IMR-90 (cell line): Measurements from ENCODE around the gene COLQ. TPM values are rescaled to one million over a fixed set of nuclear protein-coding genes. Genes with fewer than 3 reads are reported as not detected.

ENCODE experiments used
- ATAC-seq: fragments of 200-7000 bp; cut with Tn5 transposase; 2 replicates; pipeline ENCODE4 v1.9.1; 2020; ENCODE audit warnings: low read depth, mild to moderate bottlenecking, moderate library complexity
- BruUV-seq: library from RNA; stranded (reverse); fragments of 400-500 nt; replicated peaks from 2 replicates; lab custom pipeline; 2021; lab: Mats Ljungman, UMichigan
- CTCF ChIA-PET: fragments of 300-600 bp; formaldehyde crosslinking; extraction: SDS; loops from one replicate; lab custom pipeline; 2021; ENCODE audit warnings: antibody characterized with exemption; lab: Yijun Ruan, JAX
- POLR2A ChIA-PET: fragments of 300-600 bp; sonication (Branson Sonifier 250); formaldehyde crosslinking; loops from one replicate; lab custom pipeline; 2022; ENCODE audit warnings: antibody characterized with exemption; ENCODE audit not compliant: unreplicated experiment; lab: Charles Lee
- DNase-seq: peaks from one replicate; pipeline ENCODE4 v3.0.0; 2013
- H2AFZ ChIP-seq: replicated peaks from 2 replicates; pipeline ENCODE3; 2013; ENCODE audit warnings: low read length, mild to moderate bottlenecking; ENCODE audit not compliant: poor library complexity
- H2AK5ac ChIP-seq: 2 replicates; pipeline ENCODE4 v1.6.1; 2013; ENCODE audit warnings: low read depth, low read length, inconsistent platforms
- H2AK9ac ChIP-seq: replicated peaks from 2 replicates; pipeline ENCODE3; 2013; ENCODE audit warnings: mild to moderate bottlenecking, low read depth, low read length, moderate library complexity; ENCODE audit not compliant: poor library complexity
- H2BK120ac ChIP-seq: 2 replicates; pipeline ENCODE4 v1.6.1; 2013; ENCODE audit warnings: low read depth, low read length, inconsistent platforms
- H2BK15ac ChIP-seq: 3 replicates; pipeline ENCODE4 v1.6.1; 2013; ENCODE audit warnings: low read depth, low read length, inconsistent platforms
- H2BK20ac ChIP-seq: 2 replicates; pipeline ENCODE4 v1.6.1; 2013; ENCODE audit warnings: low read depth, mild to moderate bottlenecking, inconsistent platforms, low read length, moderate library complexity
- H2BK5ac ChIP-seq: 2 replicates; pipeline ENCODE4 v1.6.1; 2013; ENCODE audit warnings: mild to moderate bottlenecking, low read depth, low read length, inconsistent platforms; ENCODE audit not compliant: poor library complexity, severe bottlenecking
- H3K14ac ChIP-seq: replicated peaks from 2 replicates; pipeline ENCODE4 v1.6.1; 2013; ENCODE audit warnings: low read depth, low read length, inconsistent platforms
- H3K18ac ChIP-seq: 2 replicates; pipeline ENCODE4 v1.6.1; 2013; ENCODE audit warnings: low read depth, low read length, control low read depth
- H3K23ac ChIP-seq: 2 replicates; pipeline ENCODE4 v1.6.1; 2013; ENCODE audit warnings: low read depth, low read length, inconsistent platforms
- H3K27ac ChIP-seq: 2 replicates; pipeline ENCODE4 v1.5.1; 2013; ENCODE audit warnings: mild to moderate bottlenecking, control low read depth, low read length; ENCODE audit not compliant: insufficient read depth
- H3K27me3 ChIP-seq: 2 replicates; pipeline ENCODE4 v1.6.1; 2013; ENCODE audit warnings: low read length; ENCODE audit not compliant: control insufficient read depth, insufficient read depth
- H3K36me3 ChIP-seq: 2 replicates; pipeline ENCODE4 v1.6.1; 2013; ENCODE audit warnings: low read length, mixed read lengths; ENCODE audit not compliant: control insufficient read depth, insufficient read depth
- H3K4ac ChIP-seq: 2 replicates; pipeline ENCODE4 v1.6.1; 2013; ENCODE audit warnings: low read depth, low read length, inconsistent platforms
- H3K4me1 ChIP-seq: 2 replicates; pipeline ENCODE4 v1.6.1; 2013; ENCODE audit warnings: low read length, mixed read lengths; ENCODE audit not compliant: control insufficient read depth, insufficient read depth
- H3K4me2 ChIP-seq: 2 replicates; pipeline ENCODE4 v1.6.1; 2013; ENCODE audit warnings: low read depth, mild to moderate bottlenecking, control low read depth, low read length, moderate library complexity
- H3K4me3 ChIP-seq: 2 replicates; pipeline ENCODE4 v1.5.1; 2013; ENCODE audit warnings: low read depth, mild to moderate bottlenecking, control low read depth, low read length, moderate library complexity; ENCODE audit not compliant: insufficient read depth
- H3K56ac ChIP-seq: 2 replicates; pipeline ENCODE4 v1.6.1; 2013; ENCODE audit warnings: low read length, inconsistent platforms; ENCODE audit not compliant: insufficient read depth; ENCODE audit errors: extremely low read depth
- H3K79me1 ChIP-seq, 2 experiments: 2 replicates each; pipeline ENCODE4 v1.6.1; 2013; ENCODE audit warnings: low read length in 2 of 2, inconsistent platforms in 1 of 2, low read depth in 1 of 2
- H3K9ac ChIP-seq: 2 replicates; pipeline ENCODE4 v1.6.1; 2013; ENCODE audit warnings: low read depth, low read length, control low read depth
- H3K9me1 ChIP-seq: 2 replicates; pipeline ENCODE4 v1.6.1; 2013; ENCODE audit warnings: low read length, inconsistent platforms; ENCODE audit not compliant: insufficient read depth
- H3K9me3 ChIP-seq: 2 replicates; pipeline ENCODE4 v1.6.1; 2013; ENCODE audit warnings: low read length; ENCODE audit not compliant: control insufficient read depth, insufficient read depth
- H4K20me1 ChIP-seq: 2 replicates; pipeline ENCODE4 v1.6.1; 2013; ENCODE audit warnings: low read length, inconsistent platforms; ENCODE audit not compliant: insufficient read depth
- H4K5ac ChIP-seq: 2 replicates; pipeline ENCODE4 v1.6.1; 2013; ENCODE audit warnings: mild to moderate bottlenecking, low read depth, low read length, control low read depth
- H4K8ac ChIP-seq, 2 experiments: 2 replicates each; pipeline ENCODE4 v1.6.1; 2013; ENCODE audit warnings: low read depth in 2 of 2, low read length in 2 of 2, control low read depth in 1 of 2, inconsistent platforms in 1 of 2
- H4K91ac ChIP-seq: 2 replicates; pipeline ENCODE4 v1.6.1; 2013; ENCODE audit warnings: low read depth, low read length, inconsistent platforms; ENCODE audit not compliant: insufficient read depth
- BHLHE40 ChIP-seq: fragments of 150-350 bp; IDR thresholded peaks from 2 replicates; pipeline ENCODE4 v1.6.1; 2016; ENCODE audit warnings: mild to moderate bottlenecking, low read depth, low read length
- CEBPB ChIP-seq: IDR thresholded peaks from 2 replicates; pipeline ENCODE4 v1.6.1; 2012; ENCODE audit warnings: low read depth, low read length, improper control_type of control experiment
- FOS ChIP-seq: fragments of 150-350 bp; IDR thresholded peaks from 2 replicates; pipeline ENCODE4 v1.6.1; 2016; ENCODE audit warnings: low read depth, low read length
- MAFK ChIP-seq: IDR thresholded peaks from 2 replicates; pipeline ENCODE4 v1.6.1; 2012; ENCODE audit warnings: low read depth, low read length, improper control_type of control experiment
- MAZ ChIP-seq: IDR thresholded peaks from 2 replicates; pipeline ENCODE4 v1.6.1; 2012; ENCODE audit warnings: low read depth, mild to moderate bottlenecking, low read length, improper control_type of control experiment, moderate library complexity, borderline replicate concordance
- MXI1 ChIP-seq: IDR thresholded peaks from 2 replicates; pipeline ENCODE4 v1.6.1; 2012; ENCODE audit warnings: low read depth, mild to moderate bottlenecking, low read length, moderate library complexity, borderline replicate concordance
- NFE2L2 ChIP-seq: fragments of 150-350 bp; IDR thresholded peaks from 2 replicates; pipeline ENCODE4 v1.6.1; 2016; ENCODE audit warnings: low read depth, mild to moderate bottlenecking, low read length
- POLR2A ChIP-seq: IDR thresholded peaks from 2 replicates; pipeline ENCODE4 v1.6.1; 2012; ENCODE audit warnings: mild to moderate bottlenecking, low read depth, low read length
- RAD21 ChIP-seq: IDR thresholded peaks from 2 replicates; pipeline ENCODE4 v1.6.1; 2012; ENCODE audit warnings: low read length, improper control_type of control experiment
- RCOR1 ChIP-seq: IDR thresholded peaks from 2 replicates; pipeline ENCODE4 v1.6.1; 2012; ENCODE audit warnings: mild to moderate bottlenecking, low read length, improper control_type of control experiment; ENCODE audit not compliant: insufficient replicate concordance
- RFX5 ChIP-seq: IDR thresholded peaks from 2 replicates; pipeline ENCODE4 v1.8.0; 2012; ENCODE audit warnings: low read depth, mild to moderate bottlenecking, low read length, moderate library complexity
- SMC3 ChIP-seq: fragments of 150-350 bp; IDR thresholded peaks from 2 replicates; pipeline ENCODE4 v1.6.1; 2016; ENCODE audit warnings: low read depth, mild to moderate bottlenecking, antibody characterized with exemption, low read length, moderate library complexity
- WGBS, 2 experiments: methylation state at CpG; one replicate each; pipeline versions ENCODE4 v1.1.5 to v1.1.7; 2013; ENCODE audit warnings: missing lambda C conversion rate in 2 of 2; ENCODE audit not compliant: insufficient read length in 1 of 2; ENCODE audit errors: extremely low coverage in 2 of 2; 5-methylcytosine and 5-hydroxymethylcytosine counted together
- dilution Hi-C: fragments of 300-500 bp; cut with HindIII; formaldehyde crosslinking; loops from one replicate; pipeline ENCODE4 v1.14.3; 2018; ENCODE audit warnings: low sequenced_read_pairs; ENCODE audit not compliant: unreplicated experiment
- in situ Hi-C: fragments of 300-500 bp; cut with MboI; formaldehyde crosslinking; loops from 3 replicates; pipeline ENCODE4 v1.14.3; 2019; ENCODE audit warnings: low sequenced_read_pairs, inconsistent platforms, mixed read lengths
- intact Hi-C: fragments of 100-400 bp; cut with micrococcal nuclease; formaldehyde crosslinking; loops from 2 replicates; pipeline ENCODE4 v1.10.0; 2022
- polyA plus RNA-seq, 3 experiments: library from polyadenylated mRNA; depleted of rRNA; stranded (reverse); fragments of >200 nt; gene quantifications; 2 replicates each; pipeline ENCODE4 v1.2.3, GENCODE V29; 2012; ENCODE audit warnings: low replicate concordance in 1 of 3
- total RNA-seq: library from RNA; depleted of rRNA; stranded (reverse); fragments of >200 nt; gene quantifications from 2 replicates; pipeline ENCODE4 v1.2.3, GENCODE V29; 2012
- TF ChIP-seq, protein P1 (sequence below): fragments of 150-350 bp; IDR thresholded peaks from 2 replicates; pipeline ENCODE4 v1.6.1; 2017; ENCODE audit warnings: mild to moderate bottlenecking, antibody characterized with exemption, low read length, low read depth
- TF ChIP-seq, protein P2 (sequence below): fragments of 150-350 bp; IDR thresholded peaks from 2 replicates; pipeline ENCODE4 v1.6.1; 2016; ENCODE audit warnings: low read depth, mild to moderate bottlenecking, low read length, moderate library complexity, borderline replicate concordance
- TF ChIP-seq, protein P3 (sequence below): conservative IDR thresholded peaks from 2 replicates; pipeline ENCODE4 v1.5.1; 2012; ENCODE audit warnings: mild to moderate bottlenecking, low read depth, low read length, improper control_type of control experiment

COLQ gene
- total and polyA plus RNA-seq, 2 of the 4 experiments (the other 2 are of a cell fraction), result 0.18 to 0.65 TPM

DNA sequence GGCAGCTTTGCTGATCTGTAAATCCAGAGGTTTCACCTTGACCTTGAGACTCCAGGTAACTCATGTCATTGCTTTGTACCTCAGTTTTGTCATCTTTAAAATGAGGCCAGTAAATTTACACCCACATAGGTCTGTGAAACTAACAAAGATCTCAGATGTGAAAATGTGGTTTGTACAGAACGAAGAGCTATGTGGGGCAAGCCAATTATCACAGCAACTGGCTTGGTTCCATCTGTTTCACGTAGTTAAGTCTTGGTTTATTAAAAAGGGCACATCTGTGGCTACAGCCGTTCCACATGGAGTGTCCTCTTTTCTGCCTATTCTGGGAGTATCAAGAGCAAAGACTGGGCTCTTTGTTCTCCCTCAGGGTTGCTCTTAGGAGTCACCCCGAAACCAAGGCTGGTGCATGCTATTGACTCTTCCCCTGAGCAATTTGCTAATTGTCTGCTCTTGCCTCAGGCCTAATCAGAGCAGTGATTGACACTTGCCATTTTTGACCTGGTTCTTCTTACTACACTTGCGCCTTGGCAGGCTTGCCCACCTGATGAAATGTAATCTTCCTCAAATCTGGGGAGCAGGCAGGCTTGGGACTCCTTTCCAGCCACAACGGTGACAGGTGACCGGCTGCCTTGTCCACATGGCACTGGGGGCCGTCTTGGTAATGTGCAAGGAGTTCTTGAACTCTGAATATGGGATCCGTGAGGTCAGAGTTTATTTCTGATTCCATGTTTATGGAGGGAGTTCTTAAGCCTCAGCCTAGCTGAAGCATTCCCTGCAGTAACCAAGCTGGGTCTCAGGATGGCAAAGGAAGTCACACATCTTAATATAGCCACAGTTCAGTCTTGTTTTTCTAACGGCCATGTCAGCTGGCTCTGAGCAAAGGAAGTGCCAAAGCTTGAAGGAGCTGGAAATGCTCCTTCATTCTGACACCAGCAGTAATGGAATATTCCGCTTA is 54.0 kb downstream of the COLQ start:
- no peak overlapping the region for H3K14ac ChIP-seq
- no peaks in the 10 kb centered on the region for H3K79me1 ChIP-seq
- 68% methylated on average over 2 of the region's 11 CpGs; no CpG with 5 or more reads in 1 of the 2 experiments for WGBS, 2 experiments
- no peaks in the 10 kb centered on the region for H4K20me1 ChIP-seq
- CTCF ChIA-PET, result no interaction called here
- no peak overlapping the region for H4K8ac ChIP-seq
- dilution Hi-C loops (no loop called here), in situ Hi-C loops (no loop called here), intact Hi-C loops (no loop called here)
- no TSS peak for BruUV-seq
- no peaks in the 10 kb centered on the region for H3K9me1 ChIP-seq
- no peak overlapping the region for H4K5ac ChIP-seq
- H3K9ac ChIP-seq, result no peak overlapping the region
- H3K27me3 ChIP-seq, result no peaks in the 10 kb centered on the region
- no peak overlapping the region for H2BK120ac ChIP-seq
- no peak overlapping the region for H3K4me2 ChIP-seq
- H3K27ac ChIP-seq, result no peak overlapping the region
- no peak overlapping the region for H2BK20ac ChIP-seq
- no peak overlapping the region for H2BK5ac ChIP-seq
- H3K23ac ChIP-seq, result no peak overlapping the region
- no peak overlapping the region for H3K4me3 ChIP-seq
- no peak overlapping the region for H3K56ac ChIP-seq
- no peak overlapping the region for H2AK5ac ChIP-seq
- no peak overlapping the region for H3K4ac ChIP-seq
- H3K4me1 ChIP-seq, result no peaks in the 10 kb centered on the region
- H2AFZ ChIP-seq, result no peak overlapping the region
- H2AK9ac ChIP-seq, result no peak overlapping the region
- H4K91ac ChIP-seq, result no peak overlapping the region
- H3K18ac ChIP-seq, result no peak overlapping the region
- H2BK15ac ChIP-seq, result no peak overlapping the region
- ATAC-seq, result no peak
- H3K9me3 ChIP-seq, result no peaks in the 10 kb centered on the region
- H3K36me3 ChIP-seq, result no peaks in the 10 kb centered on the region
- DNase-seq, result no peak
- POLR2A ChIA-PET, result no interaction called here
- TF ChIP-seq, protein P1, sequence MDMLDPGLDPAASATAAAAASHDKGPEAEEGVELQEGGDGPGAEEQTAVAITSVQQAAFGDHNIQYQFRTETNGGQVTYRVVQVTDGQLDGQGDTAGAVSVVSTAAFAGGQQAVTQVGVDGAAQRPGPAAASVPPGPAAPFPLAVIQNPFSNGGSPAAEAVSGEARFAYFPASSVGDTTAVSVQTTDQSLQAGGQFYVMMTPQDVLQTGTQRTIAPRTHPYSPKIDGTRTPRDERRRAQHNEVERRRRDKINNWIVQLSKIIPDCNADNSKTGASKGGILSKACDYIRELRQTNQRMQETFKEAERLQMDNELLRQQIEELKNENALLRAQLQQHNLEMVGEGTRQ, result no peak
- TF ChIP-seq MAZ (no peak), BHLHE40 (no peak), NFE2L2 (no peak), MXI1 (no peak), CEBPB (no peak), SMC3 (no peak), RAD21 (no peak), RCOR1 (no peak), POLR2A (no peak), FOS (no peak), RFX5 (no peak), MAFK (no peak)
- TF ChIP-seq, protein P2, sequence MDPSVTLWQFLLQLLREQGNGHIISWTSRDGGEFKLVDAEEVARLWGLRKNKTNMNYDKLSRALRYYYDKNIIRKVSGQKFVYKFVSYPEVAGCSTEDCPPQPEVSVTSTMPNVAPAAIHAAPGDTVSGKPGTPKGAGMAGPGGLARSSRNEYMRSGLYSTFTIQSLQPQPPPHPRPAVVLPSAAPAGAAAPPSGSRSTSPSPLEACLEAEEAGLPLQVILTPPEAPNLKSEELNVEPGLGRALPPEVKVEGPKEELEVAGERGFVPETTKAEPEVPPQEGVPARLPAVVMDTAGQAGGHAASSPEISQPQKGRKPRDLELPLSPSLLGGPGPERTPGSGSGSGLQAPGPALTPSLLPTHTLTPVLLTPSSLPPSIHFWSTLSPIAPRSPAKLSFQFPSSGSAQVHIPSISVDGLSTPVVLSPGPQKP, result no peak
- TF ChIP-seq, protein P3, sequence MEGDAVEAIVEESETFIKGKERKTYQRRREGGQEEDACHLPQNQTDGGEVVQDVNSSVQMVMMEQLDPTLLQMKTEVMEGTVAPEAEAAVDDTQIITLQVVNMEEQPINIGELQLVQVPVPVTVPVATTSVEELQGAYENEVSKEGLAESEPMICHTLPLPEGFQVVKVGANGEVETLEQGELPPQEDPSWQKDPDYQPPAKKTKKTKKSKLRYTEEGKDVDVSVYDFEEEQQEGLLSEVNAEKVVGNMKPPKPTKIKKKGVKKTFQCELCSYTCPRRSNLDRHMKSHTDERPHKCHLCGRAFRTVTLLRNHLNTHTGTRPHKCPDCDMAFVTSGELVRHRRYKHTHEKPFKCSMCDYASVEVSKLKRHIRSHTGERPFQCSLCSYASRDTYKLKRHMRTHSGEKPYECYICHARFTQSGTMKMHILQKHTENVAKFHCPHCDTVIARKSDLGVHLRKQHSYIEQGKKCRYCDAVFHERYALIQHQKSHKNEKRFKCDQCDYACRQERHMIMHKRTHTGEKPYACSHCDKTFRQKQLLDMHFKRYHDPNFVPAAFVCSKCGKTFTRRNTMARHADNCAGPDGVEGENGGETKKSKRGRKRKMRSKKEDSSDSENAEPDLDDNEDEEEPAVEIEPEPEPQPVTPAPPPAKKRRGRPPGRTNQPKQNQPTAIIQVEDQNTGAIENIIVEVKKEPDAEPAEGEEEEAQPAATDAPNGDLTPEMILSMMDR, result no peak
